Neural progenitor cell (in vitro differentiated cells): ENCODE results near the gene TLK2.

Experiments
- EZH2 ChIP-seq: fragments of 200-600 bp; sonication (generic); IDR thresholded peaks from 2 replicates; pipeline ENCODE4 v1.6.1; 2017; ENCODE audit warnings: antibody characterized with exemption, mild to moderate bottlenecking, moderate library complexity
- TF ChIP-seq, protein P1 (sequence below): fragments of 200-600 bp; sonication (generic); IDR thresholded peaks from 2 replicates; pipeline ENCODE4 v1.5.1; 2017; ENCODE audit warnings: antibody characterized with exemption, mild to moderate bottlenecking

DNA sequence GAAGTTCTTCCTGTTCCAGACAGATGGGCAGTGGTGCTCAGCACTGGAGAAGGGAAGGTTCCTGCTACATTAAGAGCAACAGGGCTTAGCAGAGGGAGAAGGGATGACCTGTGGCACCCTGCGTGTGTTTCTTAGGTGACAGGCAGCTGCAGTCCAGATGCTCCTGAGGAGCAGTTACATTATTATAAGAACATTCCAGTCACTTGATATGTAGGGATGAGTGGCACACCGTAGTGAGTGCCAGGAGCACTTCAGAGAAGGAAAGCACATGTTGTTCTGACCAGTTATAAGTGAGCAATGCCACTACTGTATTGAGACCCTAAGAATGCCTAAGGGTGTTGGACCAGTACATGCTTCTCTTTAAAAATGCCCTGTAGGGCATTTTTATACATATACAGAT, 108.9 kb downstream of the TLK2 start:
- TF ChIP-seq, protein P1, sequence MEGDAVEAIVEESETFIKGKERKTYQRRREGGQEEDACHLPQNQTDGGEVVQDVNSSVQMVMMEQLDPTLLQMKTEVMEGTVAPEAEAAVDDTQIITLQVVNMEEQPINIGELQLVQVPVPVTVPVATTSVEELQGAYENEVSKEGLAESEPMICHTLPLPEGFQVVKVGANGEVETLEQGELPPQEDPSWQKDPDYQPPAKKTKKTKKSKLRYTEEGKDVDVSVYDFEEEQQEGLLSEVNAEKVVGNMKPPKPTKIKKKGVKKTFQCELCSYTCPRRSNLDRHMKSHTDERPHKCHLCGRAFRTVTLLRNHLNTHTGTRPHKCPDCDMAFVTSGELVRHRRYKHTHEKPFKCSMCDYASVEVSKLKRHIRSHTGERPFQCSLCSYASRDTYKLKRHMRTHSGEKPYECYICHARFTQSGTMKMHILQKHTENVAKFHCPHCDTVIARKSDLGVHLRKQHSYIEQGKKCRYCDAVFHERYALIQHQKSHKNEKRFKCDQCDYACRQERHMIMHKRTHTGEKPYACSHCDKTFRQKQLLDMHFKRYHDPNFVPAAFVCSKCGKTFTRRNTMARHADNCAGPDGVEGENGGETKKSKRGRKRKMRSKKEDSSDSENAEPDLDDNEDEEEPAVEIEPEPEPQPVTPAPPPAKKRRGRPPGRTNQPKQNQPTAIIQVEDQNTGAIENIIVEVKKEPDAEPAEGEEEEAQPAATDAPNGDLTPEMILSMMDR, result no peak
- no peak for TF ChIP-seq EZH2
